Measurements from ENCODE around the gene MYCL. TPM values are rescaled to one million over a fixed set of nuclear protein-coding genes. Genes with fewer than 3 reads are reported as not detected.

MYCL gene
- total RNA-seq, 6 donors from 2014 or later = 4.3 to 8.2 (median 6.1) TPM

- Histone ChIP-seq H3K9me3 (no peaks in the 10 kb centered on the region), H3K4me3 (peak overlapping the region; percentile 45 to 74 (median 68)), H3K27ac (peak overlapping the region; percentile 24 to 81 (median 58)), H3K27me3 (peaks cover 0 to 22% (median 7%) of the 10 kb centered on the region in 4 donors), H3K4me1 (peaks cover 18 to 33% (median 22%) of the 10 kb centered on the region in 4 donors), H3K36me3 (no peaks in the 10 kb centered on the region)
- peak in 1 of 2 donors; percentile 60 for ATAC-seq (ENCODE audit: low FRiP score in 2 of 2)
- no peak for TF ChIP-seq EP300 (IDR thresholded peaks at IDR 0.05)
- TF ChIP-seq POLR2A (IDR thresholded peaks at IDR 0.05) = peak in 1 of 4 donors; percentile 9
- TF ChIP-seq, protein P1, sequence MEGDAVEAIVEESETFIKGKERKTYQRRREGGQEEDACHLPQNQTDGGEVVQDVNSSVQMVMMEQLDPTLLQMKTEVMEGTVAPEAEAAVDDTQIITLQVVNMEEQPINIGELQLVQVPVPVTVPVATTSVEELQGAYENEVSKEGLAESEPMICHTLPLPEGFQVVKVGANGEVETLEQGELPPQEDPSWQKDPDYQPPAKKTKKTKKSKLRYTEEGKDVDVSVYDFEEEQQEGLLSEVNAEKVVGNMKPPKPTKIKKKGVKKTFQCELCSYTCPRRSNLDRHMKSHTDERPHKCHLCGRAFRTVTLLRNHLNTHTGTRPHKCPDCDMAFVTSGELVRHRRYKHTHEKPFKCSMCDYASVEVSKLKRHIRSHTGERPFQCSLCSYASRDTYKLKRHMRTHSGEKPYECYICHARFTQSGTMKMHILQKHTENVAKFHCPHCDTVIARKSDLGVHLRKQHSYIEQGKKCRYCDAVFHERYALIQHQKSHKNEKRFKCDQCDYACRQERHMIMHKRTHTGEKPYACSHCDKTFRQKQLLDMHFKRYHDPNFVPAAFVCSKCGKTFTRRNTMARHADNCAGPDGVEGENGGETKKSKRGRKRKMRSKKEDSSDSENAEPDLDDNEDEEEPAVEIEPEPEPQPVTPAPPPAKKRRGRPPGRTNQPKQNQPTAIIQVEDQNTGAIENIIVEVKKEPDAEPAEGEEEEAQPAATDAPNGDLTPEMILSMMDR (IDR thresholded peaks at IDR 0.05) = no peak
- DNase-seq = peak; percentile 31 to 87
- WGBS, 2 donors = 15 to 29% methylated on average over 7 to 18 of the region's 64 CpGs
These were observed 854 bp downstream of the MYCL start for GRCh38 chr1:39900662-39901463.

GRCh38 chr1:39899611-39900538 lies 1.8 kb downstream of the MYCL start:
- Histone ChIP-seq H3K4me3 (peak overlapping the region in 3 of 4 donors; percentile 67 to 74 (median 69)), H3K9me3 (no peaks in the 10 kb centered on the region), H3K36me3 (no peaks in the 10 kb centered on the region), H3K27me3 (peaks cover 0 to 22% (median 7%) of the 10 kb centered on the region in 4 donors), H3K27ac (no peak overlapping the region), H3K4me1 (peaks cover 18 to 39% (median 22%) of the 10 kb centered on the region in 4 donors)
- ATAC-seq (ENCODE audit: low FRiP score in 2 of 2) (no peak), DNase-seq (no peak)
- TF ChIP-seq POLR2AphosphoS5 (IDR thresholded peaks at IDR 0.05) (no peak), POLR2A (IDR thresholded peaks at IDR 0.05) (no peak), EP300 (IDR thresholded peaks at IDR 0.05) (no peak)
- TF ChIP-seq, protein P1 (IDR thresholded peaks at IDR 0.05) = no peak
- WGBS, 2 donors = 66 to 78% methylated on average over 8 of the region's 8 CpGs

DNA sequence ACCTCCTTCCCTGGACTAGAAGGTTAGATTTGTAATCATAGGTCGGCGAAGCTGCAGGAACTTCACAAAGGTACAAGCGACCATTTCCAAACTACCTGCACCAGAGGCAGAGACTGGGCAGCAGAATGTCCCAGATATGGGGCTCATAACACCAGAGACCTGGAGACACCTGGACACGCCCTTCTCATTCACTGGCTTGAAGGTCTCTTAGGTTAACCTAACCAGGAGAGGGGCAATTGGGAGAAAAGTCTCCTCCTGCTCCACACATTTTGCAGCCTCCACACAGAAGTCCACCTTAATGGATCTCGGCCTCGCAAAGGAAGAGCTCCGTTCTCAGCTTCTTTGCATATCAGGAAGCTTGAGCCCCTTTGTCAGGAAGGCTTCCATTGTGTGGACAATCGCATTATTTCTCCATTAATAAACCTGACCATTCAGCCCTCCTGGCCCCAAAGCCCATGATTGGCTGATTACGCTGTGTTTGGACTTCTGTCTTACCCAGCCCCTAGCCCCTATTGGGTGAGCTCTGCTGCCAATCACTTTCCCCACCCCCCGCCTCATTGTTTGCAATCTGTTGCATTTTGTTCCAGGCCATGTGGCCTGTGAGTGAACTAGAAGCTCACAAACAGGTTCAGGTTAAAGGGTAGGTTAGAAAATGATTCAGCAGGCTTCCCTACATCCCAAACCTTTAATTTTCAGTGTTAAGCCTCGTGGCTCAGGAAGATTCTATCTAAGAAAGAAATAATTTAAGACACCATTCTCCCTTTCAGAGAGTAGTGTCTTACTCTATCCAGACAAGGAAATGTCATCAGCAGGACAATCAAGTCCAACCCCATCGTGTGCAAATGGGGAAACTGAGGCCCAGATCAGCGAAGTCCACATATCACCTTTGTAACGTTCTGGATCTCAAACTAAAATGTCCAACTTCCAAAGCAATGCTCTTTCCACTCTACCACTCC lies 2.8 kb downstream of the MYCL start:
- 51 to 57% methylated on average over 14 of the region's 14 CpGs for WGBS, 2 donors
- Histone ChIP-seq H3K4me1 (peaks cover 18 to 43% (median 25%) of the 10 kb centered on the region in 4 donors), H3K27ac (no peak overlapping the region), H3K4me3 (no peak overlapping the region), H3K27me3 (peaks cover 0 to 22% (median 7%) of the 10 kb centered on the region in 4 donors), H3K9me3 (no peaks in the 10 kb centered on the region), H3K36me3 (no peaks in the 10 kb centered on the region)
- DNase-seq = peak in 1 of 2 donors; percentile 32
- ATAC-seq (ENCODE audit: low FRiP score in 2 of 2) = no peak
- TF ChIP-seq POLR2AphosphoS5 (IDR thresholded peaks at IDR 0.05) = no peak

GRCh38 chr1:39898191-39898590 lies 3.5 kb downstream of the MYCL start:
- WGBS, 2 donors = 44 to 51% methylated on average over 3 of the region's 3 CpGs
- no peaks in the 10 kb centered on the region for H3K9me3 ChIP-seq
- DNase-seq = no peak
- H3K36me3 ChIP-seq = no peaks in the 10 kb centered on the region
- H3K4me1 ChIP-seq = peaks cover 18 to 47% (median 29%) of the 10 kb centered on the region in 4 donors
- TF ChIP-seq, protein P1 (IDR thresholded peaks at IDR 0.05) = no peak
- TF ChIP-seq EP300 (IDR thresholded peaks at IDR 0.05) (no peak), POLR2A (IDR thresholded peaks at IDR 0.05) (no peak), POLR2AphosphoS5 (IDR thresholded peaks at IDR 0.05) (no peak)
- peaks cover 0 to 22% (median 7%) of the 10 kb centered on the region in 4 donors for H3K27me3 ChIP-seq
- ATAC-seq (ENCODE audit: low FRiP score in 2 of 2) = no peak
- H3K27ac ChIP-seq = no peak overlapping the region
- H3K4me3 ChIP-seq = no peak overlapping the region

All from upper lobe of left lung (tissue), 6 donors.